Activated T-helper 2 cell treated with anti-CD3 and anti-CD28 coated beads, Interferon-gamma antibody, Interleukin-2, Interleukin-4, amounts not matched to agents 10 μg/mL and 5 μg/mL and 100 μg/mL, durations not matched to agents 14 hours and 24 hours and 36 hours (primary cell): ENCODE results near the gene MRPS33. TPM values are rescaled to one million over a fixed set of nuclear protein-coding genes. Genes with fewer than 3 reads are reported as not detected.
"Not testable (repeated sequence)": the region's sequence is repeated elsewhere in the genome, so short reads cannot be mapped to it uniquely, and the experiment has no call there.

Source experiments
- DNase-seq: peaks from one replicate; pipeline ENCODE4 v3.0.0; 2021; ENCODE audit warnings: low spot score
- H3K27ac Mint-ChIP-seq: one replicate; pipeline ENCODE4 v1.8.0; 2021; ENCODE audit warnings: mixed read lengths
- H3K27me3 Mint-ChIP-seq: one replicate; pipeline ENCODE4 v1.8.0; 2021; ENCODE audit warnings: low read depth, mixed read lengths
- H3K36me3 Mint-ChIP-seq: one replicate; pipeline ENCODE4 v1.8.0; 2021; ENCODE audit warnings: low read depth, mixed read lengths
- H3K4me1 Mint-ChIP-seq: one replicate; pipeline ENCODE4 v1.8.0; 2021; ENCODE audit warnings: low read depth, mixed read lengths
- H3K4me3 Mint-ChIP-seq: one replicate; pipeline ENCODE4 v1.8.0; 2021; ENCODE audit warnings: low read depth, mild to moderate bottlenecking, moderate library complexity, mixed read lengths
- H3K9me3 Mint-ChIP-seq: one replicate; pipeline ENCODE4 v1.8.0; 2021; ENCODE audit warnings: mixed read lengths
- intact Hi-C: fragments of 100-400 bp; cut with micrococcal nuclease; formaldehyde crosslinking; loops from one replicate; pipeline ENCODE4 v1.15.1; 2023
- total RNA-seq: library from RNA; stranded (reverse); gene quantifications from 2 replicates; pipeline ENCODE4 v1.2.3, GENCODE V29; 2022

MRPS33 gene
- total RNA-seq: 67.4 and 70.0 TPM in 2 replicates

DNA sequence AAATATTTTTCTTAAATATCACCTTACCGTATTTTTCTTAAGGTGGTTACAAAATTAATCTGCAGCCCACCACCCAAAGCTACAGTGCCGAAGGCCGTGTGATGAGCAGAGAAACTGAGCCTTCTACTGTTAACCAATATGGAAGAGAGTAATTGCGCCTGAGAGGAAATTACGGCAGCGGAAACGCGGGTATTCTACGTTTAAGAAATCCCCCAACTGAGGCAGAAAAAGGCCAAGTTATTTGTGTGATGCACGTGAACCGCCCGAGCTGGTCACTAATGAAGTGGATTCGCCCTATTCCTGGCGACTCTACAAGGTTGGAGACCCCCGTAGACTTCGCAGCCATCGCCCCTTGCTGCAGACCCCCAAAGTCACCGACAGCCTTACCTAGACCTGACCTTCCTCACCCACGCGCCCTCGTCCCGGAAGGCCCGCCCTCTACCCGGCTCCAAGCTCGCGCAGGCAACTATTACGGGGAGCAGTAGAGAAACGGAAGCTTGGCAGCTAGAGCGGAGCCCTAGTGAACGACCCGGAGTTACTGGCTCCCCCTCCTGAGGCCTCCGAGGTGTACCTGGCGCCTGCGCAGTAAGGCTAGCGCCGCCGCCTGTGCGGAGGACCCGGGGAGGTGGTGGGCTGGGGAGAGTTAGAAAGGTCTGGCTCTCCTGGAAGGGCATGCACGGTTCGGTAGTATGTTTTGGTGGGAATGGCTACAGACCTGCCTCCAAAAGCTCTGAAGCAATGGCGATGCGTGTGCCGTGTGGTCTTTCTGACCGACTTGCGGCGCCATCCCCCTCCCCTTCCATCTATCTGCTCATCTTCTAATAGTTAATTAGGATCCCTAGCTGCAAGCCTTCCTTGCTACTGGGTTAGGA lies at the start of gene MRPS33:
Gene MRPS33, minus strand, starts transcription at position 429 of the 872 bp plus-strand sequence. CDS start 4,319 bp downstream, outside the sequence.
- peak; percentile 93 for DNase-seq
- H3K4me1 Mint-ChIP-seq: peaks cover 31% of the 10 kb centered on the region
- H3K27me3 Mint-ChIP-seq: peaks cover 21% of the 10 kb centered on the region
- peaks cover 14% of the 10 kb centered on the region for H3K36me3 Mint-ChIP-seq
- H3K4me3 Mint-ChIP-seq: peak within 1 kb of the TSS; percentile 97
- H3K9me3 Mint-ChIP-seq: peaks cover 7% of the 10 kb centered on the region
- H3K27ac Mint-ChIP-seq: peak within 1 kb of the TSS; percentile 100
- intact Hi-C loops: loop anchor here (1.0 to 10.0 kb wide), 9 partner anchors 38 to 1780 kb away; partner anchors contain the start of genes AGK, BRAF, MKRN1 and NDUFB2

DNA sequence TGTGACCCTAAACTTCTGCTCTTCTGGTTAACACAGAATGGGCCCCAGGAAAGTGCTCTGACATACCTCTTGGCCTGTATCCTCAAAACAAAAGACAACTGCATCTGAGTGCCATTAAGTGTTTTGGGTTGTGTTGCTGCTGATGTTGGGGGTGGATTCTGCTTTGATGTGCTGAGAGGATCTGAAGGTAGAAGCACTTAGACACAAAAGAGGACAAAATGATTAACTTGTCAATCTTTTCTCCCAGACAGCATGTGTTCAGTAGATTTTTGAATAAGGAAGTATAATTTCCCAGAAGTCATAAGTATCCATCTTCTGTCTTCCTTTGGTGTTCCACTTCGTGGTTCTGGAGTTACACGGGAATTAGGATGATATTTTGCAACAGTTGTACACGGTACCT lies 43.0 kb upstream of the MRPS33 start:
- Mint-ChIP-seq H3K4me1 (peaks cover 7% of the 10 kb centered on the region), H3K36me3 (no peaks in the 10 kb centered on the region), H3K27ac (no peak overlapping the region), H3K4me3 (no peak overlapping the region), H3K27me3 (peaks cover 11% of the 10 kb centered on the region), H3K9me3 (no peaks in the 10 kb centered on the region)
- no peak for DNase-seq
- intact Hi-C loops: no loop called here

- no peak for DNase-seq
- Mint-ChIP-seq H3K27ac (no peak overlapping the region), H3K36me3 (no peaks in the 10 kb centered on the region), H3K9me3 (no peaks in the 10 kb centered on the region), H3K27me3 (peaks cover 15% of the 10 kb centered on the region), H3K4me3 (no peak overlapping the region), H3K4me1 (peaks cover 14% of the 10 kb centered on the region)
- intact Hi-C loops: no loop called here
Observed at GRCh38 chr7:141055146-141055545, 40.4 kb upstream of the MRPS33 start.

DNA sequence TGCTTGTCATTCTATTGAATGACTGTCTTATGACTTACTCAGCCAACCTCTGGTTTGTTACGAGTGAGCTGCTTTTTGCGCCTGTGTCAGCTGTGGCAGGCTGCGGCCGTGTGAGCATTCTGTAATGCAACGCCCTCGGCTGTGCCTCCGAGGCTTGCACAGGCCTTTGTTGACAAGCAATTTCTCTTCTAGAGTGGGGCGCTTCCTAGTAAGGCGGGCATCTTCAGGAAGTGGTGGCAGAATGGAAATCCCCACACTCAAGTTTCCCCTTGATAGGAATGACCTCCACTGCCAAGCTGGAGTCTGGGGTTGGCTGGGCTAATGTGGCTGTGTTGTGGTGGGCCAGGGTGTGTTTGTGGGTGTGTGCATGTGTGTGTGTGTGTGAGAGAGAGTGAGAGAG lies 38.9 kb upstream of the MRPS33 start:
- peak; percentile 38 for DNase-seq
- Mint-ChIP-seq H3K36me3 (no peaks in the 10 kb centered on the region), H3K4me1 (peaks cover 14% of the 10 kb centered on the region), H3K27me3 (peaks cover 25% of the 10 kb centered on the region), H3K9me3 (no peaks in the 10 kb centered on the region), H3K4me3 (no peak overlapping the region), H3K27ac (no peak overlapping the region)
- intact Hi-C loops: loop anchor here (2.0 kb wide), 1 partner anchor 39 kb away; the partner anchor contains the start of gene MRPS33

DNA sequence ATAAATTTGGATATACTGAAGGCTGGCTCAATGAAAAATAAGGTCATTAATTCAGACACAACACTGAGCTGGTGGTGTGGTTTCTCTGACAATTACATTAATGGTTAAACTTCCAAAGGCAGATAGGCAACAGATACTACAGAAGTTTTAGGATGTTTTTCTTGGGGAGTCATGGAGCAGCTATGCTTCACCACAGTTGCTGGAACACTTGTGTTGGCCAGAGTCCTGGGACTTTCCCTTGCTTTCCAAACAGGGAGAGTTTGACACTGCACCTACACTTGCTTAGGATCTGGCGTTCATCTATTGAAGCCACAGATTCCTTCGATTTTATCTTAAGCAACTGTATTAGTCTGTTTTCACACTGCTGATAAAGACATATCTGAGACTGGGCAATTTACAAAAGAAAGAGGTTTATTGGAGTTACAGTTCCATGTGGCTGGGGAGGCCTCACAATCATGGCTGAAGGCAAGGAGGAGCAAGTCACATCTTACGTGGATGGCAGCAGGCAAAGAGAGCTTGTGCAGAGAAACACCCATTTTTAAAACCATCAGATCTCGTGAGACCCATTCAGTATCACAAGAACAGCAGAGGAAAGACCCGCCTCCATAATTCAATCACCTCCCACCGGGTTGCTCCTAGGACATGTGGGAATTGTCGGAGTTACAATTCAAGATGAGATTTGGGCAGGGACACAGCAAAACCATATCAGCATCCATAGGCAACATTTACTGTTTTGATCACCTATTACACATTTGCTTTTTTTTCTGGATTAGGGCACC lies 31.3 kb upstream of the MRPS33 start:
- DNase-seq: no peak
- H3K4me3 Mint-ChIP-seq: no peak overlapping the region
- intact Hi-C loops: no loop called here
- no peaks in the 10 kb centered on the region for H3K9me3 Mint-ChIP-seq
- H3K36me3 Mint-ChIP-seq: no peaks in the 10 kb centered on the region
- H3K27ac Mint-ChIP-seq: no peak overlapping the region
- H3K27me3 Mint-ChIP-seq: peaks cover 28% of the 10 kb centered on the region
- H3K4me1 Mint-ChIP-seq: no peaks in the 10 kb centered on the region

- H3K27me3 Mint-ChIP-seq: peaks cover 27% of the 10 kb centered on the region
- H3K36me3 Mint-ChIP-seq: no peaks in the 10 kb centered on the region
- intact Hi-C loops: no loop called here
- H3K4me3 Mint-ChIP-seq: no peak overlapping the region
- H3K9me3 Mint-ChIP-seq: no peaks in the 10 kb centered on the region
- DNase-seq: no peak
- H3K27ac Mint-ChIP-seq: no peak overlapping the region
- no peaks in the 10 kb centered on the region for H3K4me1 Mint-ChIP-seq
Observed at GRCh38 chr7:141045126-141045841, 30.5 kb upstream of the MRPS33 start.

GRCh38 chr7:141043616-141044015 lies 28.9 kb upstream of the MRPS33 start:
- Mint-ChIP-seq H3K27ac (no peak overlapping the region), H3K4me1 (no peaks in the 10 kb centered on the region), H3K36me3 (no peaks in the 10 kb centered on the region), H3K4me3 (no peak overlapping the region), H3K27me3 (peaks cover 16% of the 10 kb centered on the region), H3K9me3 (no peaks in the 10 kb centered on the region)
- DNase-seq: no peak
- intact Hi-C loops: no loop called here

- H3K36me3 Mint-ChIP-seq: no peaks in the 10 kb centered on the region
- intact Hi-C loops: no loop called here
- H3K27me3 Mint-ChIP-seq: peaks cover 12% of the 10 kb centered on the region
- no peak overlapping the region for H3K27ac Mint-ChIP-seq
- H3K9me3 Mint-ChIP-seq: no peaks in the 10 kb centered on the region
- no peak overlapping the region for H3K4me3 Mint-ChIP-seq
- no peak for DNase-seq
- no peaks in the 10 kb centered on the region for H3K4me1 Mint-ChIP-seq
Observed at GRCh38 chr7:141042222-141043193, 27.8 kb upstream of the MRPS33 start.

DNA sequence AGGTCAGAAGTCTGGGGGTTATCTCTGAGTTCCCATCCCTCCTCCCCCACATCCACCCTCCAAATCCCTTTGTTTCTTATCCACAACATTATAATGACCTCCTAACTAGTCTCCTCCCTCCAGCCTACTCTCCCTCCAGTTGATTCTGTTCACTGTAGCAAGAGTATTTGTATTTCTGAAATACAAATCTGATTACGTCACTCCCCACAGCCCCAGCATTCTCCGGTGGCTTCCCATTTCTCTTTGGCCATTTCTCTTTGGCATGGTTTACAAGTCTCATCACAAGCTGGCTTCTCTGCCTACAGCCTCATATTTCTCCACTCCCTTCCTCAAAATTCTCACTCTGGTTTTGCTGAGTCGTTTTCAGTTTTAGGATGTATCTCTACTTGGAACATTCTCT lies 24.6 kb upstream of the MRPS33 start:
- no peak for DNase-seq
- H3K27me3 Mint-ChIP-seq: peaks cover 7% of the 10 kb centered on the region
- no peak overlapping the region for H3K4me3 Mint-ChIP-seq
- H3K9me3 Mint-ChIP-seq: no peaks in the 10 kb centered on the region
- intact Hi-C loops: no loop called here
- no peaks in the 10 kb centered on the region for H3K4me1 Mint-ChIP-seq
- H3K27ac Mint-ChIP-seq: no peak overlapping the region
- H3K36me3 Mint-ChIP-seq: no peaks in the 10 kb centered on the region

DNA sequence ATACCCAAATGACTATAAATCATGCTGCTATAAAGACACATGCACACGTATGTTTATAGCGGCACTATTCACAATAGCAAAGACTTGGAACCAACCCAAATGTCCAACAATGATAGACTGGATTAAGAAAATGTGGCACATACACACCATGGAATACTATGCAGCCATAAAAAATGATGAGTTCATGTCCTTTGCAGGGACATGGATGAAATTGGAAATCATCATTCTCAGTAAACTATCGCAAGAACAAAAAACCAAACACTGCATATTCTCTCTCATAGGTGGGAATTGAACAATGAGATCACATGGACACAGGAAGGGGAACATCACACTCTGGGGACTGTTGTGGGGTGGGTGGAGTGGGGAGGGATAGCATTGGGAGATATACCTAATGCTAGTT lies 23.3 kb upstream of the MRPS33 start:
- H3K27me3 Mint-ChIP-seq, H3K9me3 Mint-ChIP-seq, H3K4me3 Mint-ChIP-seq, H3K36me3 Mint-ChIP-seq, intact Hi-C loops, H3K27ac Mint-ChIP-seq, H3K4me1 Mint-ChIP-seq, DNase-seq: not testable (repeated sequence)

DNA sequence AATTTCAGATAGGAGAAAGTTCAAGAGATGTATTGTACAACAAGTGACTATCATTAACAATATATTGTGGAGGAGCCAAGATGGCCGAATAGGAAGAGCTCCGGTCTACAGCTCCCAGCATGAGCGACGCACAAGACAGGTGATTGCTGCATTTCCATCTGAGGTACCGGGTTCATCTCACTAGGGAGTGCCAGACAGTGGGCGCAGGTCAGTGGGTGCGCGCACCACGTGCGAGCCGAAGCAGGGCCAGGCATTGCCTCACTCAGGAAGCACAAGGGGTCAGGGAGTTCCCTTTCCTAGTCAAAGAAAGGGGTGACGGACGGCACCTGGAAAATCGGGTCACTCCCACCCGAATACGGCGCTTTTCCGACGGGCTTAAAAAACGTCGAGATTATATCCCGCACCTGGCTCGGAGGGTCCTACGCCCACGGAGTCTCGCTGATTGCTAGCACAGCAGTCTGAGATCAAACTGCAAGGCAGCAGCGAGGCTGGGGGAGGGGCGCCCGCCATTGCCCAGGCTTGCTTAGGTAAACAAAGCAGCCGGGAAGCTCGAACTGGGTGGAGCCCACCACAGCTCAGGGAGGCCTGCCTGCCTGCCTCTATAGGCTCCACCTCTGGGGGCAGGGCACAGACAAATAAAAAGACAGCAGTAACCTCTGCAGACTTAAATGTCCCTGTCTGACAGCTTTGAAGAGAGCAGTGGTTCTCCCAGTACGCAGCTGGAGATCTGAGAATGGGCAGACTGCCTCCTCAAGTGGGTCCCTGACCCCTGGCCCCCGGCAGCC lies 18.0 kb upstream of the MRPS33 start:
- H3K36me3 Mint-ChIP-seq, H3K4me1 Mint-ChIP-seq, H3K4me3 Mint-ChIP-seq, DNase-seq, intact Hi-C loops, H3K27ac Mint-ChIP-seq: not testable (repeated sequence)
- Mint-ChIP-seq H3K27me3 (peaks cover 22% of the 10 kb centered on the region), H3K9me3 (peaks cover 13% of the 10 kb centered on the region)
